WTC11 (cell line): ENCODE data around the gene RBM10. TPM values are rescaled to one million over a fixed set of nuclear protein-coding genes. Genes with fewer than 3 reads are reported as not detected.

Experiments
- ATAC-seq: fragments of 200-7000 bp; cut with Tn5 transposase; 2 replicates; pipeline ENCODE4 v1.10.0; 2021; ENCODE audit warnings: mild to moderate bottlenecking, moderate library complexity
- CTCF ChIA-PET: fragments of 300-600 bp; sonication (Branson Sonifier 250); formaldehyde crosslinking; loops from one replicate; lab custom pipeline; 2021; ENCODE audit warnings: antibody characterized with exemption; lab: Charles Lee
- POLR2A ChIA-PET: fragments of 350-600 bp; sonication (Branson Sonifier 250); formaldehyde crosslinking; loops from one replicate; lab custom pipeline; 2021; ENCODE audit warnings: antibody characterized with exemption; lab: Charles Lee
- DNase-seq: peaks from one replicate; pipeline ENCODE4 v3.0.0; 2021; ENCODE audit warnings: low spot score
- H3K27ac Mint-ChIP-seq: 2 replicates; pipeline ENCODE4 v1.8.0; 2021; ENCODE audit warnings: mixed read lengths
- H3K27me3 Mint-ChIP-seq: 2 replicates; pipeline ENCODE4 v1.8.0; 2021; ENCODE audit warnings: low read depth, mild to moderate bottlenecking, moderate library complexity, mixed read lengths
- H3K36me3 Mint-ChIP-seq: 2 replicates; pipeline ENCODE4 v1.8.0; 2021; ENCODE audit warnings: mixed read lengths
- H3K4me1 Mint-ChIP-seq: 2 replicates; pipeline ENCODE4 v1.8.0; 2022; ENCODE audit warnings: mixed read lengths
- H3K4me3 Mint-ChIP-seq: 2 replicates; pipeline ENCODE4 v1.8.0; 2021; ENCODE audit warnings: mild to moderate bottlenecking, moderate library complexity, mixed read lengths
- H3K9me3 Mint-ChIP-seq: 2 replicates; pipeline ENCODE4 v1.8.0; 2021; ENCODE audit warnings: mixed read lengths
- CBFB ChIP-seq: sonication (generic); formaldehyde crosslinking; IDR thresholded peaks from 2 replicates; pipeline ENCODE4 v1.8.1; 2022; ENCODE audit warnings: mild to moderate bottlenecking, low read depth, missing genetic modification reagents
- ELF4 ChIP-seq: sonication (generic); formaldehyde crosslinking; IDR thresholded peaks from 2 replicates; pipeline ENCODE4 v1.8.1; 2022; ENCODE audit warnings: low read depth, mild to moderate bottlenecking, moderate library complexity, missing genetic modification reagents
- EMX1 ChIP-seq: fragments of 250-450 bp; sonication (Bioruptor Pico); IDR thresholded peaks from 2 replicates; pipeline ENCODE4 v1.8.0; 2021; ENCODE audit warnings: mild to moderate bottlenecking
- ESRRA ChIP-seq: sonication (generic); formaldehyde crosslinking; IDR thresholded peaks from 2 replicates; pipeline ENCODE4 v1.8.1; 2022; ENCODE audit warnings: mild to moderate bottlenecking, missing genetic modification reagents, borderline replicate concordance
- ETV6 ChIP-seq: sonication (generic); formaldehyde crosslinking; IDR thresholded peaks from 2 replicates; pipeline ENCODE4 v1.8.1; 2022; ENCODE audit warnings: mild to moderate bottlenecking, missing genetic modification reagents
- FOXJ3 ChIP-seq: sonication (generic); formaldehyde crosslinking; IDR thresholded peaks from 2 replicates; pipeline ENCODE4 v1.9.0; 2021; ENCODE audit warnings: missing genetic modification reagents, mild to moderate bottlenecking, borderline replicate concordance
- FOXK1 ChIP-seq: sonication (generic); formaldehyde crosslinking; IDR thresholded peaks from 2 replicates; pipeline ENCODE4 v1.8.0; 2022; ENCODE audit warnings: mild to moderate bottlenecking, moderate library complexity, missing genetic modification reagents
- GTF2I ChIP-seq: fragments of 250-450 bp; sonication (Bioruptor Pico); conservative IDR thresholded peaks from 2 replicates; pipeline ENCODE4 v1.4.0; 2021; ENCODE audit warnings: mild to moderate bottlenecking
- NFE2L1 ChIP-seq: sonication (generic); formaldehyde crosslinking; IDR thresholded peaks from 2 replicates; pipeline ENCODE4 v1.8.1; 2023; ENCODE audit warnings: missing genetic modification reagents
- OVOL2 ChIP-seq: fragments of 250-450 bp; sonication (Bioruptor Pico); IDR thresholded peaks from 2 replicates; pipeline ENCODE4 v1.9.0; 2021; ENCODE audit warnings: mild to moderate bottlenecking, borderline replicate concordance
- TEAD4 ChIP-seq: sonication (generic); formaldehyde crosslinking; IDR thresholded peaks from 2 replicates; pipeline ENCODE4 v1.8.0; 2022; ENCODE audit warnings: mild to moderate bottlenecking, missing genetic modification reagents
- ZNF219 ChIP-seq: sonication (generic); formaldehyde crosslinking; IDR thresholded peaks from 2 replicates; pipeline ENCODE4 v1.8.0; 2023; ENCODE audit warnings: missing genetic modification reagents, mild to moderate bottlenecking, borderline replicate concordance
- ZNF423 ChIP-seq: fragments of 250-450 bp; sonication (Bioruptor Pico); IDR thresholded peaks from 2 replicates; pipeline ENCODE4 v2.1.2; 2022; ENCODE audit warnings: mild to moderate bottlenecking, moderate library complexity
- ZNF671 ChIP-seq: fragments of 250-450 bp; sonication (Bioruptor Pico); IDR thresholded peaks from 2 replicates; pipeline ENCODE4 v1.8.0; 2021; ENCODE audit warnings: mild to moderate bottlenecking
- total RNA-seq: library from RNA; stranded (reverse); gene quantifications from 3 replicates; pipeline ENCODE4 v1.2.3, GENCODE V29; 2021
- TF ChIP-seq, protein P1 (sequence below): fragments of 250-450 bp; sonication (Bioruptor Pico); IDR thresholded peaks from 2 replicates; pipeline ENCODE4 v1.8.0; 2021; ENCODE audit warnings: mild to moderate bottlenecking
- TF ChIP-seq, protein P2 (sequence below): sonication (generic); formaldehyde crosslinking; IDR thresholded peaks from 2 replicates; pipeline ENCODE4 v1.8.0; 2022; ENCODE audit warnings: mild to moderate bottlenecking, missing genetic modification reagents
- TF ChIP-seq, protein P3 (sequence below): fragments of 250-450 bp; sonication (Bioruptor Pico); IDR thresholded peaks from 2 replicates; pipeline ENCODE4 v2.1.2; 2022; ENCODE audit warnings: mild to moderate bottlenecking, moderate library complexity
- TF ChIP-seq, protein P4 (sequence below): sonication (generic); formaldehyde crosslinking; IDR thresholded peaks from 2 replicates; pipeline ENCODE4 v1.8.0; 2022; ENCODE audit warnings: mild to moderate bottlenecking, missing genetic modification reagents
- TF ChIP-seq, protein P5 (sequence below): sonication (generic); formaldehyde crosslinking; IDR thresholded peaks from 2 replicates; pipeline ENCODE4 v1.8.1; 2023; ENCODE audit warnings: mild to moderate bottlenecking, missing genetic modification reagents, borderline replicate concordance
- TF ChIP-seq, protein P6 (sequence below): fragments of 250-450 bp; sonication (Bioruptor Pico); conservative IDR thresholded peaks from 2 replicates; pipeline ENCODE4 v1.9.0; 2021; ENCODE audit warnings: mild to moderate bottlenecking

RBM10 gene
- total RNA-seq, 1 experiment from 2014 or later, result 66.1 TPM

DNA sequence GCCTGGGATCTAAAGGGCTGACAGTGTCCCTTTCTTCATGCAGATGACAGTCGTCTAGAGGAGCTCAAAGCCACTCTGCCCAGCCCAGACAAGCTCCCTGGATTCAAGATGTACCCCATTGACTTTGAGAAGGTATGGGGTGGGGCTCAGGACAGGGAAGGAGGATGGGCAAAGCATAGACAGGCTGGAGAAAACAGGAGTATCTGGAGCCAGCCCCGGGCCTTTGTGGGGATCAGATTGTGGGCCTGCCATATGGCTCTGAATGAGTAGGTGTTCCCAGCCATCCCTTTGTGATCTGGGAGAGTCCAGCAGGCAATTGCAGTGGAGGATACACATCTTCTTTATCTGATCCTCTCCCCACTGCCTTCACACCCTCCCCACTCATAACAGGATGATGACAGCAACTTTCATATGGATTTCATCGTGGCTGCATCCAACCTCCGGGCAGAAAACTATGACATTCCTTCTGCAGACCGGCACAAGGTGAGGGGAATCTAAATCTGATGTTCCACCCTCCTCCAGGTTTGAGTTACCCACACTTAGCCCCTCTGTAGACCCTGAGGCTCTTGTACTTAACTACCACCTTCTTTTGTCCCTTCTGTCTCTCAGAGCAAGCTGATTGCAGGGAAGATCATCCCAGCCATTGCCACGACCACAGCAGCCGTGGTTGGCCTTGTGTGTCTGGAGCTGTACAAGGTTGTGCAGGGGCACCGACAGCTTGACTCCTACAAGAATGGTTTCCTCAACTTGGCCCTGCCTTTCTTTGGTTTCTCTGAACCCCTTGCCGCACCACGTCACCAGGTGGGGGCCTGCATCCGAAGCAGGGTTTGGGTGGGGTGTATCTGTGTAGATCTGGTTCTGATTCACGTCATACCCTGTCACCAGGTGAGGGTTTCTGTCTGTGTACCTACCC lies 67.6 kb downstream of the RBM10 start:
- H3K27ac Mint-ChIP-seq, result no peak overlapping the region; the same call in 1 of the 2 replicates
- ChIA-PET CTCF (no interaction called here), POLR2A (no interaction called here)
- H3K36me3 Mint-ChIP-seq, result peaks cover 78% of the 10 kb centered on the region
- ATAC-seq (no peak), DNase-seq (no peak)
- H3K27me3 Mint-ChIP-seq, result no peaks in the 10 kb centered on the region
- peaks cover 13% of the 10 kb centered on the region for H3K4me1 Mint-ChIP-seq
- TF ChIP-seq, protein P1, sequence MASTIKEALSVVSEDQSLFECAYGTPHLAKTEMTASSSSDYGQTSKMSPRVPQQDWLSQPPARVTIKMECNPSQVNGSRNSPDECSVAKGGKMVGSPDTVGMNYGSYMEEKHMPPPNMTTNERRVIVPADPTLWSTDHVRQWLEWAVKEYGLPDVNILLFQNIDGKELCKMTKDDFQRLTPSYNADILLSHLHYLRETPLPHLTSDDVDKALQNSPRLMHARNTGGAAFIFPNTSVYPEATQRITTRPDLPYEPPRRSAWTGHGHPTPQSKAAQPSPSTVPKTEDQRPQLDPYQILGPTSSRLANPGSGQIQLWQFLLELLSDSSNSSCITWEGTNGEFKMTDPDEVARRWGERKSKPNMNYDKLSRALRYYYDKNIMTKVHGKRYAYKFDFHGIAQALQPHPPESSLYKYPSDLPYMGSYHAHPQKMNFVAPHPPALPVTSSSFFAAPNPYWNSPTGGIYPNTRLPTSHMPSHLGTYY, result no peak
- TF ChIP-seq ZNF423 (CRISPR knock-in tag) (no peak), ZNF219 (CRISPR knock-in tag) (no peak), OVOL2 (CRISPR knock-in tag) (no peak), FOXJ3 (CRISPR knock-in tag) (no peak), GTF2I (CRISPR knock-in tag) (no peak), FOXK1 (CRISPR knock-in tag) (no peak), CBFB (CRISPR knock-in tag) (no peak), ELF4 (CRISPR knock-in tag) (no peak), NFE2L1 (CRISPR knock-in tag) (no peak), EMX1 (CRISPR knock-in tag) (no peak), ESRRA (CRISPR knock-in tag) (no peak), TEAD4 (no peak), ZNF671 (CRISPR knock-in tag) (no peak), ETV6 (CRISPR knock-in tag) (no peak)
- TF ChIP-seq, protein P2, sequence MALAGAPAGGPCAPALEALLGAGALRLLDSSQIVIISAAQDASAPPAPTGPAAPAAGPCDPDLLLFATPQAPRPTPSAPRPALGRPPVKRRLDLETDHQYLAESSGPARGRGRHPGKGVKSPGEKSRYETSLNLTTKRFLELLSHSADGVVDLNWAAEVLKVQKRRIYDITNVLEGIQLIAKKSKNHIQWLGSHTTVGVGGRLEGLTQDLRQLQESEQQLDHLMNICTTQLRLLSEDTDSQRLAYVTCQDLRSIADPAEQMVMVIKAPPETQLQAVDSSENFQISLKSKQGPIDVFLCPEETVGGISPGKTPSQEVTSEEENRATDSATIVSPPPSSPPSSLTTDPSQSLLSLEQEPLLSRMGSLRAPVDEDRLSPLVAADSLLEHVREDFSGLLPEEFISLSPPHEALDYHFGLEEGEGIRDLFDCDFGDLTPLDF (CRISPR knock-in tag), result no peak
- TF ChIP-seq, protein P3, sequence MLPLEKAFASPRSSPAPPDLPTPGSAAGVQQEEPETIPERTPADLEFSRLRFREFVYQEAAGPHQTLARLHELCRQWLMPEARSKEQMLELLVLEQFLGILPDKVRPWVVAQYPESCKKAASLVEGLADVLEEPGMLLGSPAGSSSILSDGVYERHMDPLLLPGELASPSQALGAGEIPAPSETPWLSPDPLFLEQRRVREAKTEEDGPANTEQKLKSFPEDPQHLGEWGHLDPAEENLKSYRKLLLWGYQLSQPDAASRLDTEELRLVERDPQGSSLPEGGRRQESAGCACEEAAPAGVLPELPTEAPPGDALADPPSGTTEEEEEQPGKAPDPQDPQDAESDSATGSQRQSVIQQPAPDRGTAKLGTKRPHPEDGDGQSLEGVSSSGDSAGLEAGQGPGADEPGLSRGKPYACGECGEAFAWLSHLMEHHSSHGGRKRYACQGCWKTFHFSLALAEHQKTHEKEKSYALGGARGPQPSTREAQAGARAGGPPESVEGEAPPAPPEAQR (CRISPR knock-in tag), result no peak
- TF ChIP-seq, protein P4, sequence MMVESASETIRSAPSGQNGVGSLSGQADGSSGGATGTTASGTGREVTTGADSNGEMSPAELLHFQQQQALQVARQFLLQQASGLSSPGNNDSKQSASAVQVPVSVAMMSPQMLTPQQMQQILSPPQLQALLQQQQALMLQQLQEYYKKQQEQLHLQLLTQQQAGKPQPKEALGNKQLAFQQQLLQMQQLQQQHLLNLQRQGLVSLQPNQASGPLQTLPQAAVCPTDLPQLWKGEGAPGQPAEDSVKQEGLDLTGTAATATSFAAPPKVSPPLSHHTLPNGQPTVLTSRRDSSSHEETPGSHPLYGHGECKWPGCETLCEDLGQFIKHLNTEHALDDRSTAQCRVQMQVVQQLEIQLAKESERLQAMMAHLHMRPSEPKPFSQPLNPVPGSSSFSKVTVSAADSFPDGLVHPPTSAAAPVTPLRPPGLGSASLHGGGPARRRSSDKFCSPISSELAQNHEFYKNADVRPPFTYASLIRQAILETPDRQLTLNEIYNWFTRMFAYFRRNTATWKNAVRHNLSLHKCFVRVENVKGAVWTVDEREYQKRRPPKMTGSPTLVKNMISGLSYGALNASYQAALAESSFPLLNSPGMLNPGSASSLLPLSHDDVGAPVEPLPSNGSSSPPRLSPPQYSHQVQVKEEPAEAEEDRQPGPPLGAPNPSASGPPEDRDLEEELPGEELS (CRISPR knock-in tag), result no peak
- TF ChIP-seq, protein P5, sequence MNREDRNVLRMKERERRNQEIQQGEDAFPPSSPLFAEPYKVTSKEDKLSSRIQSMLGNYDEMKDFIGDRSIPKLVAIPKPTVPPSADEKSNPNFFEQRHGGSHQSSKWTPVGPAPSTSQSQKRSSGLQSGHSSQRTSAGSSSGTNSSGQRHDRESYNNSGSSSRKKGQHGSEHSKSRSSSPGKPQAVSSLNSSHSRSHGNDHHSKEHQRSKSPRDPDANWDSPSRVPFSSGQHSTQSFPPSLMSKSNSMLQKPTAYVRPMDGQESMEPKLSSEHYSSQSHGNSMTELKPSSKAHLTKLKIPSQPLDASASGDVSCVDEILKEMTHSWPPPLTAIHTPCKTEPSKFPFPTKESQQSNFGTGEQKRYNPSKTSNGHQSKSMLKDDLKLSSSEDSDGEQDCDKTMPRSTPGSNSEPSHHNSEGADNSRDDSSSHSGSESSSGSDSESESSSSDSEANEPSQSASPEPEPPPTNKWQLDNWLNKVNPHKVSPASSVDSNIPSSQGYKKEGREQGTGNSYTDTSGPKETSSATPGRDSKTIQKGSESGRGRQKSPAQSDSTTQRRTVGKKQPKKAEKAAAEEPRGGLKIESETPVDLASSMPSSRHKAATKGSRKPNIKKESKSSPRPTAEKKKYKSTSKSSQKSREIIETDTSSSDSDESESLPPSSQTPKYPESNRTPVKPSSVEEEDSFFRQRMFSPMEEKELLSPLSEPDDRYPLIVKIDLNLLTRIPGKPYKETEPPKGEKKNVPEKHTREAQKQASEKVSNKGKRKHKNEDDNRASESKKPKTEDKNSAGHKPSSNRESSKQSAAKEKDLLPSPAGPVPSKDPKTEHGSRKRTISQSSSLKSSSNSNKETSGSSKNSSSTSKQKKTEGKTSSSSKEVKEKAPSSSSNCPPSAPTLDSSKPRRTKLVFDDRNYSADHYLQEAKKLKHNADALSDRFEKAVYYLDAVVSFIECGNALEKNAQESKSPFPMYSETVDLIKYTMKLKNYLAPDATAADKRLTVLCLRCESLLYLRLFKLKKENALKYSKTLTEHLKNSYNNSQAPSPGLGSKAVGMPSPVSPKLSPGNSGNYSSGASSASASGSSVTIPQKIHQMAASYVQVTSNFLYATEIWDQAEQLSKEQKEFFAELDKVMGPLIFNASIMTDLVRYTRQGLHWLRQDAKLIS (CRISPR knock-in tag), result no peak
- TF ChIP-seq, protein P6, sequence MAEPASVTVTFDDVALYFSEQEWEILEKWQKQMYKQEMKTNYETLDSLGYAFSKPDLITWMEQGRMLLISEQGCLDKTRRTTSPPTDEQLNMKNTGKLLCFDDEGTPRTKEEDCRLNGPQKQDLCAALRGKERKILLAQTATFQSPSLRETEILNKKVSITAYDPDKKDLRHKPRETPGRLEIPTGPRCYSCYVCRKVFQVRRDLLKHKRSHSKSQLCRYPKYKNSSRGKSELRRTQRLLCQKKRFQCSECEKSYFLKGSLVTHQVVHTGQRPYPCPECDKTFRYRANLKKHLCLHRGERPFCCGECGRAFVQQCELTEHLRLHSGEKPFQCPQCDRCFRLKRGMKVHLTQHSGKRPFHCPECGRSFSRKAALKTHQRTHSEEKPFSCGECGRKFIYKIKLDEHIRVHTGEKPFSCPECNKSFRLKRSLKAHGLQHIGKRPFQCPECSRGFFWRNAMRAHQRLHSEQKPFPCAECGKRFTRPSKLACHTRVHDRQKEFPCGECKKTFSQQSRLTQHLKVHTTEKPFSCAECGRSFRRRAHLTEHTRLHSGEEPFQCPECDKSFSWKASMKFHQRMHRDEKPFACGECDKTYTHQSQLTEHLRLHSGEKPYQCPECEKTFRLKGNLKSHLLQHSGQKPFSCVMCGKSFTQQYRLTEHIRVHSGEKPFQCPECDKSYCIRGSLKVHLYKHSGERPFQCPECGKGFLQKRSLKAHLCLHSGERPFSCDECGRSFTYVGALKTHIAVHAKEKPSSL, result no peak
- H3K4me3 Mint-ChIP-seq, result no peak overlapping the region
- no peaks in the 10 kb centered on the region for H3K9me3 Mint-ChIP-seq
